Activated naive CD4-positive, alpha-beta T cell (primary cell): Measurements from ENCODE around the gene LZTR1.

Experiments used
- DNase-seq, 4 experiments: peaks; one replicate each; lab custom pipeline; 2025; lab: John Stamatoyannopoulos, UW

Gene LZTR1

DNA sequence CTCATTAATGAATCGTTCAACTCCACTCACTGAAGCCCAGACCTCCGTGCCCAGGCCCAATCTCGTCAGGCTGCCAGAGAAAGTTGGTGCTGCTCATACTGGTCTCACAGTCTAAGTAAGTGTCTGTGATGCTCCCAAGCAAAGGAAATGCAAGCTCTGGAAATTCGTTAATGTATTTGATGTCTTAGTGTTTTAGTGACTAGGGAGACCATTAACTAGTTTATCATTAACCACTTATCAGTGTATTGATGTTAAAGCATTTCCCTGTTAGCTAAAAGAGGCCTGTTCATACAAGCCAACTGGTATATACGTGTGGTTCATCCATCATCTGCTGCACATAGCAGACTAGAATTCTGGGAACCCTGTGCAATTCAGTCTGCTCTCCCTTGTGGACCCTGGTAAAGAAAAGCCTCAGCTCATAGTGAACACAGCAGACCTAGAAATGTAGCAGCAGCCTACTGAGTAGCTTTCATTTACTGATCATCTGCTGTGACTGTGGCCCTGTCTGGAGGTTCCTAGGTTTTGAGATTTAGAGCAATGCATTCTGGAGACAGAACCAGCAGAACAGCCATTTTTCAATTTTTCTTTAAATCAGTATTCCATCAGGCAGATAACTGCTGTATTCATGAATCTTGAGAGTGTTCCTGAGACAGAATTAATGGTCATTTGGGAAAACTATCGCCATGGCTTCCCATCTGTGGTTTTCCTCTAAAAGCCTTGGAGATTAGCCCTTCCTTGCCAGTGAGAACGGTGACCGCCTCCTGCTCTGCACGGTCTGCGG, 30.8 kb upstream of the LZTR1 start:
- no peak for DNase-seq

DNA sequence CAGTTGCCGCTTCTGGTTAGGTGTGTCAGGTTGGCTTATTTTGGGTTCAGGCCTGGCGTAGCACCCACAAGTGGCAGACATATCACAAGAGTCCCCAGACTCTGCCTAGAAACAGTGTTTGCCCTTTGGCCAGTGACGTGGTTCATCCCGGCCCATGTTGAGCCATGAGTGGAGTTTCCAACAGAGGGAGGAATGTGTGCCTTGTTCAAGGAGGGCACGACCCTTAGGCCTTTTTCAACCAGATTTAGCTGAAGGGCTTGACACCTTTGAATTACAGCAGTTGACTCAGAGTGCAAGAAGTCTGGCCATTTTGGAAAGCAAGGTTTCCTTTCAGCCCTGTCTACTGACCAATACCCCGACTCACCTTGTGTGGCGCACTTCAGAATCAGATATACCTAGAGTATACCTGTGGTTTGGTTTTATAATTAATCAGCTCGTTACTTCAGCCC, 30.1 kb upstream of the LZTR1 start:
- DNase-seq: no peak

DNA sequence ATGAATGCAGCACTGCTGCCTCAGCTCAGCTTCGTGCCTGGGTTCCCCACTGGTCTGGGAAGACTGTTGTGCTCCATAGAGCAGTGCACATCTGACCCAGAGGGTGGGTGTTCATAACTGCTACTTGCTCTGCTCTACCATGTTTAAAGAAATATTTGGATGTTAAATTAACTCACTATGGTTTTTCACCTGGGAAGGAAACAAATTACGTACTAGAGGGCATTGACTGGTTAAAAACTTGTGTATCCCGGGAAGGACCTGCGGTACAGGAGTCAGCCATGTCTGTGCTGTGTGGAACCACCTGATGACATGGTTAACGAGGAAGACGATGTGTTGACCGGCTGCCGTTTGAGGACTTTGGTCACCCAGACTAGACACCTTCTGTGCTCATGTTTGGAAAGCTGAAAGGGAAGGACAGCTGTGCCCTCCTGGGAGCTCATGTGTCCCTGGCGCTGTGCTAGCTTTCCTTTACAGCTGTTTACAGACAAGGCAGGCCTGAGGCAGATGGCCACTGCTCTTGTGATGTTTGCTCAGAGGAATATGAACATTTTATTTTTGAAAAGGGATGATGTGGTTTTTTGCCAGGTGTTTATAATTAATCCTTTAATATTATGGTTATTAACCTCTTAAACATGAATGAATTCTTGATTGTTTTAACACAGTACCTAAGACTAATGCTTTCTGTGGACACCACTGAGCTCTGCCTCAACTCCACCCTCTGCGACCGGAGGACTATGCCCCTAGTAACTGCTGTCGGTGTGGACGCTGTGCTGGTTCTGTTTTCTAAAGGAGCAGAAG, 29.4 kb upstream of the LZTR1 start:
- DNase-seq: no peak

DNA sequence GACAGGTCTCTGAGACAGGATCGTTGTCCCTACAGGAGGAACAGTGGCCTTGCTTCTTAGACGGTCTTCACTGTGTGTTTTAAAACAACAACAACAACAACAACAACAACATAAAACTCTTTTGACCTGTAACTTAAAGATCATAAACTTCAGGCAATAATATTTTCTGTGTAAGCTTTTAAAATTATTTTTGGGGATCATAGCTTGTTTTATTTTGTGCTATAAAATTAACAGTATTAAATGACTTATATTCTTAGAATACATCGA, 28.8 kb upstream of the LZTR1 start:
- no peak for DNase-seq

DNA sequence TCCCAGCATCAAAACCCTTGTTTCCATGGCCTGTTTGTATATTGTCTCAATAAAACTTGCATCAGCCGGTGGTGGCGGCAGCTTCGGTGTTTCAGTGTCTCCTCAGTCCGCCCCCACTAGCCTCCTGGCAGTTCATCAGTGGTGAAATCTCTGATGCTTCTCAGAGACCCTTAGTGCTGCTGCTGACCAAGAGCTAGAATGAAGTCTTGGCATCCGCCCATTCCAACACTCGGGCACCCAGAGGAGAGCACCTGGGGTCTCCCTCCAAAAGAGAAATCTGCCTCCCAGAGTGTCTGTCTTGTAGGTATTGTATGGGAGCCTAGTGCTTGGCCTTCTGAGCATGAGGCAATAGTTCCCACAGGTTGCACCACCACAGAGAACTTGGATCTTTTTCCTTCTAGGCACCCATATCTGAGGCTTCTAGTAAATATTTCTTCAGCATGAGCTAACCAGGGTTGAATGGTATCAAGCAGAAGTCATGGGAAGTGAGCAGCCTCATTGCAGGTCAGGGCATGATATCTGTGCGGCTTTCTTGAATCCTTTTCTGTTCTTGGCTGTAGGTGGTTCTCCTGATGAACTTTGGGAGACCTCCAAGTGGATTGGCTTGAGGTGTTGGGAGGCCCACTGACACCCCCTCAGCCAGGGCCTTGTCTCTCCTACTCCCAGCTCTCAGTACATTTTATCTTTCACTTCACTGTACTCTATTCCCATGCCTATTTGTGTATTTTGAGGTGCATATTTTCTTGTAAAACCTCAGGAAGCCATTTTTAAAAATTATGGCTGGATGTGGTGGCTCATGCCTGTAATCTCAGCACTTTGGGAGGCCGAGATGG, 28.2 kb upstream of the LZTR1 start:
- DNase-seq: no peak

DNA sequence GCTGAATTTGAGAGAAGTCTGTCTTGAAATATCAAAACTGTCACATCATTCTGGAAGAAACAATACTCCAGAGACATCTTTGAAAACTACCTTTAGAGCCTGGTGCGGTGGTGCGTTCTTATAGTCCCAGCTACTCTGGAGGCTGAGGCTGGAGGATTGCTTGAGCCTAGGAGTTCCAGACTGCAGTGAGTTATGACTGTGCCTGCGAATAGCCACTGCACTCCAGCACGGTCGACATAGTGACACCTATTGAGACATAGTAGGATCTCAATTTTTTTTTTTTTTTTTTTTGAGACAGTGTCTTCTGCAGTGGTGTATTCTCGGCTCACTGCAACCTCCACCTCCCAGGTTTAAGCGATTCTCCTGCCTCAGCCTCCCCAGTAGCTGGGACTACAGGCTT, 26.5 kb upstream of the LZTR1 start:
- DNase-seq: no peak

DNA sequence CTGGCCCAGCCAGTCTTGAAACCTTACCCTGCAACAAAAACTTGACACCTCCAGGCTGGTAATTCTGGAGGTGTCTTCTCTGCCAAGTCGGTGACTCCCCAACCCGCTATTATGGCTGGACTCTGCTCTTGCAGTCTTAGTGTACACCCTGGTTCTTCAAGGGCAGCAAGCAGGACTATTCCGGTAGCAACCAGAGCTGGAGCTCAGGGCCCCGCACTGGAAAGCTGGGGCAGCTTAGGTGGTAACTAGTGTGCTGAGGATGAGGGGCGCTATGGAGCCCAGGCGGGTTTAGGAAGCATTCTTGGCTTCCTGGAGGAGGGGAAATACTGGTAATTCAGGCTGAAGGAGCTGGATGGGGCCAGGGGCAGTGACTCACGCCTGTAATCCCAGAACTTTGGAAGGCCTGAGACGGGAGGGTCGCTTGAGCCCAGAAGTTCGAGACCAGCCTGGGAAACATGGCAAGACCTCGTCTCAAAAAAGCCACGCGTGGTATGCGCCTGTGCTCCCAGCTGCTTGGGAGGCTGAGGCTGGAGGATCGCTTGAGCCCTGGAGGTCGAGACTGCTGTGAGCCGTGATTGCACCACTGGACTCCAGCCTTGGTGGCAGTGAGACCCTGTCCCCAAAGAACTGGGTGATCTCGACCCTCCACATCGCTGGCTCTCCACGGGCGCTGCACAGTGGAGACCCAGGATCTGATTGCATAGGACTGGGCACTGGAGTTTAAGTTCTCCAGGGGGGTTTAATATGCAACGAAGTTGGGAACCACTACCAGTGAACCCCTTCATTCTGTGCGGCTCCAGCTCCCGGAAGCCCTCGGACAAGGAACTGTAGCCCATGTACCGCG, 25.6 kb upstream of the LZTR1 start:
- DNase-seq: no peak

DNA sequence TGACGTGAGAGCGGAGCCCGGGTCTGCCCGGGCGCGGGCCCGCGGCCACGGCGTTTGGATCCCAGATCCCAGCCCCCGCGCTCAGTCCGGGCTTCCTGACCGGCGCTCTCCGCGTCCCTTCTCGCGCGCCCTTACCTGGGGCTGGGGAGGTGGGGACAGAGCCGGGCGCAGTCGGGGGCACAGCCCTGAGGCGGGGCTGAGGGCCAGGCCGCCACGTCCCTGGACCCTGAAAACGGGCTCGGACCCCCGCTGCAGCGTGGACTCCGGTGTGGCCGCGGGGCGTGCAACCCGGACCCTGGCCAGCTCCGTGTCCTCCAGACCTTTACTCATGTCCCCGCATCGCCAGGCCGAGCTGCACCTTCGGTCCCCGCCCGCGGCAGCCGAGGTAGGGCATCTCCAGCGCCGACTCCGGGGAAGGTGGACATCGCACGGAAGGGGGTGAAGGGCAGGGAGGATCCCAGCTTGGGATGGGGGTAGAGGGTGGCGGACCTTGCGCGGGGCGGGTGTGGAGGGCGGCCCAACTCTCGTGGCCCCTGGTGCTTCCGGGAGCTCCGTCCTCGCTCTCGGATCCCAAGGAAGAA, 24.9 kb upstream of the LZTR1 start:
- DNase-seq: no peak

DNA sequence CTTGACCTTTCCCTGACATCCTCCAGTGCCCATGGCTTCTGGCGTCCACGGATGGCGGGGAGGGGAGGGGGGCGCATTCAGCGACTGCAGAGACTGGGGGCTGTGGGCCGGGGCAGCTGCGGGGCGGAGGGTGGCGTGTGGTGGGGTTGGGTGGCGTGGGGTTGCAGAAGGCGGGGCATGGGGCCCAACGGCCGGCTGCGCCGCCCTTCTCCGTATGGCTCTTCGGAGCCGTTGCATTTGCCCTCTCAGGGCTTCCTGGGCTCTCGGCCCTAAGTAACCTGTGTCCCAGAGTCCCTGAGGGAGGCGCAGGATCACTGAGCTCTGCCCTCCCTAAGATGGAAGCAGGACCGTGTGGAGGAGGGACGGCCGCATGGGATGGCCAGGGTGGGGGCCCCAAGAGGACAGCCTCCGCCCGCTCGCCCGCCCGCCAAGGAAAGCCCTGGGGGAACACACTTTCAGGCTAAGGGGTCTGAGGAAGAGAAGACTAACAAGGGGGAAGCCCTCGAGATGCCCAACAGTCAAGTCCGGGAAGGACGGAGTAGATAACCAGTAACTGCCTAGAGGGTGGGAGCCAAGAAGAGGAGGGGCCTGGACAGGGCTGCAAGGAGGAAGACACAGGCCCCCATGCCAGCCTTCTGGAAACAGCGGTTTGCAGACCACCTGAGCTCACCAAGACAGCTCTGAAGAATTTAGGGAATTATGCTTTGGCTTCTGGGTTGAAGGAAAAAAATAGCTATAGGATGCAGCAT, 24.2 kb upstream of the LZTR1 start:
- DNase-seq: no peak

DNA sequence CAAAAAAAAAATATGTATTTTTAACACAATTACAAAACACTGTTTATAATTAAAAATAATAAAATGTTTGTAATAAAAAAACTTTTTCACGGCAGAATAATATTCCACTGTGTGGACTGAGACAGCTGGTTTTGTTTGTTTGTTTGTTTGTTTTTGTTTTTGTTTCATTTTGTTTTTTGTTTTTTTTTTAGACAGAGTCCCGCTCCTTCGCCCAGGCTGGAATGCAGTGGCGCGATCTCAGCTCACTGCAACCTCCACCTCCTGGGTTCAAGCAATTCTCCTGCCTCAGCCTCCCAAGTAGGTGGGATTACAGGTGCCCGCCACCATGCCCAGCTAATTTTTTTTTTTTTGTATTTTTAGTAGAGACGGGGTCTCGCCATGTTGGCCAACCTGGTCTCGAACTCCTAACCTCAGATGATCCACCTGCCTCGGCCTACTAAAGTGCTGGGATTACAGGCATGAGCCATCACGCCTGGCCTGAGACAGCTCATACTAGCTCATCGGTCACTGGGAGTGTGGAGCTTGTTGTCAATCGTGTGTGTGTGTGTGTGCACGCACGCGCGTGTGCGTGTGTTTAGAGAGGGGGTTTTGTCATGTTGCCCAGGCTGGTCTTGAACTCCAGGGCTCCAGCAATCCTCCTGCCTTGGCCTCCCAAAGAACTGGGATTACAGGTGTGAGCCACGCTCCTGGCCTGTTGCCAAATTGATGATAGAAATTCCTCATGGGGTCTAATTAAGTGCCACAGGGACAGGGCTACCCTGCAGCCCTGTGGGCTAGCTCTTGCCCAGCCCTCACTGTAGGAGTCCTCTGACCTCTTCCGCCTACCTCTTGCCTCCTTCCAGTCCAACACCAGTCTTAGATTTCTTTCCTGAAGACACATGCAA, 22.3 kb upstream of the LZTR1 start:
- no peak for DNase-seq

DNA sequence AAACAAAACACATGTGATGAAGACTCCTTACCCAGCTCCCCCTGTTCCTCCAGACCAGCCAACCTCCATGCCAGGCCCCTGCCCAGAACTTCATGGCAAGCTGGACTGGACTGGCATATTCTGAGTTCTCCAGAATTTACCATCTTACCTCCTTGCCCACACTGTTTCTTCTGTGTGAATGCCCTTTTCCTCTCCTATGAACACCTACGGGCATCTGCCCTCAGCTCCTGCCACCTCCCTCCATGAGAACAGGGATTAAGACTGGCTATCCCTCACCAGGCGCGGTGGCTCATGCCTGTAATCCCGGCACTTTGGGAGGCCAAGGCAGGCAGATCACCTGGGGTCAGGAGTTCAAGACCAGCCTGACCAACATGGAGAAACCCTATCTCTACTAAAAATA, 21.5 kb upstream of the LZTR1 start:
- no peak for DNase-seq

DNA sequence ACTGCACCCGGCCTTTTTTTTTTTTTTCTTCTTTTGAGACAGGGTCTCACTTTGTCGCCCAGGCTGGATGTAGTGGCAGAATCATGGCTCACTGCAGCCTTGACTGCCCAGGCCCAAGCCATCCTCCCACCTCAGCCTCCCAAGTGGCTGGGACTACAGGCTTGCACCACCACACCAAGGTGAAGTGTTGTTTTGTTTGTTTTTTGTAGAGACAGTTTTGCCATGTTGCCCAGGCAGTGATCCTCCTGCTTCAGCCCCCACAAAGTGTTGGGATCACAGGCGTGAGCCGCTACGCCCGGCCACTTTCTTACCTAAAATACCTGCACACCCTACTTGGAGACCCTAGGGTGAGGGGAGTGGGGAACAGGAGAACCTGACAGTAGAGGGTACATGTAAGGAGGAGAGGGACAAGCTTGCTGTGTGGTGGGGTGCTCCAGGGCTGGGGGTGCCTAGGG, 19.6 kb upstream of the LZTR1 start:
- no peak for DNase-seq

DNA sequence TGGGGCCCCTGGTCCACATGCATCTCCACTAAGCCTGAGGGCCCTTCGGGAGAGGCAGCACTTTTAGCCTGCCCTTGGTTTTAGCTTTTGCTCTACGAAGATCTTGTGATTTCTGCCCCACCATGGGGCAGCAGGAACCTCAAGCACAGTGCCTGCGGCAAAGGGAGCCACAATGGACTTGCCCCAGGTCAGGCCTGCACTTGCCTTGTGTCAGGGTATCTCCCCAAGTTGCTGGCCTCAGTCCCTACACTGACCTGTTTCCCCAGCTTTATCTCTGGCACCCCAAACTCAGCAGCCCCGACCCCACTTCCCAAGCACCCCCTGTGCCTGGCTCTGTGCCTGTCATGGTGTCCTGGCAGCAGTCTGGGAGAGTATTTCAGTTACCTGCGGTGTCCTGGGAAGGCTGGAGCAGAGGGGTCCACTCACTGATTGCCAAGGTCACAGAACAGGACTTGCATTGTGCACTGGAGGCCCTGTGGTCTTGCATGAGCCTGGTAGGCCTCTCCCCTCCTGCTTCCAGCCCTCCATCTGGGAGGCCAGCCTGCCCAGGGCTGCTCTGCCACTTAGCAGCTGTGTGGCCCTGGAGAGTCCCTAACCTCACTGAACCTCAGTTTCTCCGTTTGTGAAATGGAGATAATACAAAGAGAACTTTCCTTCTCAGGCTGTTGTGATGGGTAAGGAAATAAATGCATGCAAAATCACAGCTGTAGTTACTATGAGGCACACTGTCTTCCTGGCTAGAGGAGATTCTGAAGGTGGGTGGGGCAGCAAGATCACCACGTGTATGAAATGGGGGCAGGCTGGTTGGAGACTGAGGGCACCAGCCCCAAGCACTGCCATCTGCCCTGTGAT, 18.7 kb upstream of the LZTR1 start:
- DNase-seq: no peak

DNA sequence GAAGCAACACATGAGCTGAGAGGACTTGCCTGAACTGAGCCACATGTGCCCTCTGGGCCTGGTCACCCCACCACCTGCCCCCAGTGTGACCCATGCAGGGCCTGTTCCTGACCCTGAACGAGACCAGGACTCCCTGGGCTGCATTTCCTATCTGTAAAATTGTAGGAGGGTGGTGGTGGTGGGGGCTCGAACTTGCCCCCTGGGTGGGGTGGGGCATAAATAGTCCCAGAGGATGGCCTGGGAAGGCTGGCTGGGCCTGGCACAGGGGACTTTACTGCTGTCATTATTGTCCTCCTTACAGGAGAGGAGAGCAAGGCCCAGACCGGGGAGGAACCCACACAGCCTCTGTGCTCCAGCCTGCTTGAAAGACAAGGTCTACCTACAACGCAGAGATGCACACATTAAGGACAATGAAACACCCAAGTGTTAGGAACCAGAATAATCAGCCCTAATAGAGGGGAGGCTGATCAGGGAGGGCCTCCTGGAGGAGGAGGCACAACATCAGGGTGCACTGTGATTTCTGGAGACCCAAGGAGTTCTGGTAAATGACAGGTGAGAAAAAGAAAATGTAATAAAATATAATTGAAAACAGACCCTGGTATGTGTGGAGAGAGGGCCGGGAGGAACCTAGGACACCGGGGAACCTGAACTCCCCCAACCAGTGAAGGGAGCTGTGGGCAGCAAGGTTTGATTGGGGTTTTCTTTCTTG, 17.9 kb upstream of the LZTR1 start:
- no peak for DNase-seq

DNA sequence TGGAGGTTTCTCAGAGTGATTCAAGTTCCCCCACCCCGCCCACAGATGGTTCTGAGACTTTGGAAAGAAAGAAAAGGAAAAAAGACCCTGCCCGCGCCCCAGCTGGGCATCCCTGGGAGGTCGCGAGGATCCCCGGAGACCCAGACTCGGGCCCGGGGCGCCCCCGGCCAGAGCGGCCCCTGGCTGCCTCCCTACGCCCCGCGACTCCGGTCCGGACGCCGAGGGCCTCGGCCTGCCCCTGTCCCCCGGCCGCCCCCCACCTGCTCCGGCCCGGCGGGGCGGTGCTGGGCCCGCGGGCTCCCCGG, 17.3 kb upstream of the LZTR1 start:
- DNase-seq: no peak

DNA sequence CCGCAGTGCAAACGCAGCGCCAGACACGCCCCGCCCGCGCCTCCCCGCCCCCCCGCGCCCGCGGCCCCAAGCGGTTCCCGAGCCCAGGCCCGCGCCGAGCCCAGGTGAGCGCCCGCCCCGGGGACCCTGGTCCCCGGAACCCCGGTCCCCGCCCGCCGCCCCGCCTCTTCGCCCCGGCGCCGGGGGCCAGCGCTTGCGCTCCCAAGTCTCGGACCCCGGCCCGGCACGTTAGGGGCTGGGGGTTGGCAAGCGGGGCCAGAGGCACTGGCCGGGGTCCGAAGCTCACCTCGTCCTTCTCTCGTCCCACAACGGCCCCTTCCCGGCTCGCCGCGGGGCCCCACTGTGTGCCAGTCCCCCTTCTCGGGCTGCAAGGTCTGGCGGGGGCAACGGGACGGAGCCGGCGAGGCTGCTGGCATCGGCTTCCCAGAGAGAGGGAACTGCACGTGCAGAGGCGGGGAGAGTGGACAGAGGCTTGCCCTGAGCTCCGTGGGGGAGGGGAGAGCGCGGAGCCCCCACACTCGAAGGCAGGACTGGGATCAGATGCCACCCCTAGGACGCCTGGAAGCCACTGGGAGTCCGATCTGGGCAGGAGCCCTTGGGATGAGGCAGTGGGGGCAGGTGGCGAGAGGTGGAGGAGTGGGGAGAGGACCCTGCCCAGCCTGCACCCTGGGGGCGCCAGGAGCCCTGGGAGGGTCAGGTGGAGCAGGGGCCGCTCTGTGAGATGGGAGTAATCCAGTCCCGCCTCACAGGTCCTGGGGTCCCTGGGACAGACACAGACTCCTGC, 16.8 kb upstream of the LZTR1 start:
- no peak for DNase-seq
